Panc1 (cell line): Measurements from ENCODE around the gene DBT.

ENCODE experiments used
- POLR2AphosphoS5 ChIP-seq: IDR thresholded peaks from 2 replicates; pipeline ENCODE4 v1.6.1; 2012; ENCODE audit warnings: mild to moderate bottlenecking, low read depth, low read length, moderate library complexity
- REST ChIP-seq, 2 experiments: IDR thresholded peaks; 2 replicates each; pipeline ENCODE4 v1.6.1; 2011 to 2012; ENCODE audit warnings: low read depth in 2 of 2, control low read depth in 1 of 2, low read length in 1 of 2, mild to moderate bottlenecking in 1 of 2, moderate library complexity in 1 of 2; ENCODE audit not compliant: insufficient read depth in 1 of 2
- SIN3A ChIP-seq: IDR thresholded peaks from 2 replicates; pipeline ENCODE4 v1.6.1; 2012; ENCODE audit warnings: low read depth, mild to moderate bottlenecking, low read length, moderate library complexity, borderline replicate concordance; ENCODE audit not compliant: insufficient read depth
- TCF7L2 ChIP-seq: IDR thresholded peaks from 2 replicates; pipeline ENCODE4 v1.6.1; 2011; ENCODE audit warnings: mild to moderate bottlenecking, low read depth, low read length, inconsistent platforms
- TF ChIP-seq, protein P1 (sequence below): fragments of 450-650 bp; IDR thresholded peaks from 2 replicates; pipeline ENCODE4 v1.5.1; 2017; ENCODE audit warnings: mild to moderate bottlenecking

DNA sequence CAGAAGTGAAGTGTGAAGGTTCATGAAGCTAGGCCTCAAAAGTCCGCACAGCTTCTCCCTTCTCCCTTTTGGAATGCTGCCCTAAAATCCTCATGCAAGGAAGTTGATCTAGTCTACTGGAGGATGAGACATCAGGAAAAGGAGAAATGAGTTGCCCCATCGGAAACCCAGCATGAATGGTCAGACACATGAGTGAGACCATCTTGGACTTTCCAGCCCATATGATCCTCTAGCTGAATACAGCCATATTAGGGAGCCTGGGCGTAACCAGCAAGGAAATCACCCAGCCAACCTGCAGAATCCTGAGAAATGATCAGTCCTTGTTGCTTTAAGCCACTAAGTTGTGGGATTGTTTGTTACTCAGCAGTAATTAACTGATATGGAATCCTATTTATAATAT is 12.5 kb downstream of the DBT start:
- TF ChIP-seq, protein P1, sequence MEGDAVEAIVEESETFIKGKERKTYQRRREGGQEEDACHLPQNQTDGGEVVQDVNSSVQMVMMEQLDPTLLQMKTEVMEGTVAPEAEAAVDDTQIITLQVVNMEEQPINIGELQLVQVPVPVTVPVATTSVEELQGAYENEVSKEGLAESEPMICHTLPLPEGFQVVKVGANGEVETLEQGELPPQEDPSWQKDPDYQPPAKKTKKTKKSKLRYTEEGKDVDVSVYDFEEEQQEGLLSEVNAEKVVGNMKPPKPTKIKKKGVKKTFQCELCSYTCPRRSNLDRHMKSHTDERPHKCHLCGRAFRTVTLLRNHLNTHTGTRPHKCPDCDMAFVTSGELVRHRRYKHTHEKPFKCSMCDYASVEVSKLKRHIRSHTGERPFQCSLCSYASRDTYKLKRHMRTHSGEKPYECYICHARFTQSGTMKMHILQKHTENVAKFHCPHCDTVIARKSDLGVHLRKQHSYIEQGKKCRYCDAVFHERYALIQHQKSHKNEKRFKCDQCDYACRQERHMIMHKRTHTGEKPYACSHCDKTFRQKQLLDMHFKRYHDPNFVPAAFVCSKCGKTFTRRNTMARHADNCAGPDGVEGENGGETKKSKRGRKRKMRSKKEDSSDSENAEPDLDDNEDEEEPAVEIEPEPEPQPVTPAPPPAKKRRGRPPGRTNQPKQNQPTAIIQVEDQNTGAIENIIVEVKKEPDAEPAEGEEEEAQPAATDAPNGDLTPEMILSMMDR: no peak
- no peak for TF ChIP-seq REST (IDR thresholded peaks at IDR 0.05; ENCODE audit: insufficient read depth in 1 of 2, low read depth in 2 of 2, low read length in 1 of 2)
- TF ChIP-seq POLR2AphosphoS5: no peak
- no peak for TF ChIP-seq SIN3A
- no peak for TF ChIP-seq TCF7L2
